Cerebellar cortex (tissue), 1 donor: Measurements from ENCODE around the gene MORN1.

Experiments used
- DNase-seq: peaks from one replicate; pipeline ENCODE4 v3.0.0-alpha.2; 2015; ENCODE audit warnings: low spot score

Gene MORN1

GRCh38 chr1:2273401-2274090 lies 117.8 kb downstream of the MORN1 start:
- DNase-seq, result no peak

GRCh38 chr1:2272686-2273400 lies 118.5 kb downstream of the MORN1 start:
- DNase-seq, result peak; percentile 49

GRCh38 chr1:2271841-2272655 lies 119.3 kb downstream of the MORN1 start:
- no peak for DNase-seq
